ENCODE results near the gene GMDS. TPM values are rescaled to one million over a fixed set of nuclear protein-coding genes. Genes with fewer than 3 reads are reported as not detected.

GMDS gene
- polyA plus RNA-seq, 1 experiment, result 7.1 TPM

- Histone ChIP-seq H3K4me3 (ENCODE audit: low read depth, low read length) (no peak overlapping the region), H3K27me3 (ENCODE audit: control insufficient read depth, insufficient read depth, low read length) (no peaks in the 10 kb centered on the region), H3K36me3 (ENCODE audit: control insufficient read depth, insufficient read depth, low read length) (0 out of 2 replicates have a peak, but pooled peaks cover 1% of the 10 kb centered on the region)
- no peak for DNase-seq (ENCODE audit: low read depth)
- TF ChIP-seq CTCF (IDR thresholded peaks at IDR 0.05; ENCODE audit: insufficient read depth, low read depth, low read length), result no peak
- ChIA-PET CTCF (interaction anchor here (1.4 kb wide), 1 partner anchor 8 kb away, joined by 3 read pairs; no protein-coding TSS in a partner anchor), POLR2A (no interaction called here)
Measured at GRCh38 chr6:1787894-1788293, 457.5 kb downstream of the GMDS start.

GRCh38 chr6:1786455-1787453 lies 458.7 kb downstream of the GMDS start:
- ChIA-PET CTCF (interaction anchor here (1.2 to 1.5 kb wide), 3 partner anchors 10 to 19 kb away, joined by 3 to 4 read pairs (median 3); no protein-coding TSS in a partner anchor), POLR2A (interaction anchor here (0.6 to 0.7 kb wide), 2 partner anchors 58 to 179 kb away, joined by 3 read pairs; no protein-coding TSS in a partner anchor)
- no peak for DNase-seq (ENCODE audit: low read depth)
- H3K36me3 ChIP-seq (ENCODE audit: control insufficient read depth, insufficient read depth, low read length), result 0 out of 2 replicates have a peak, but pooled peaks cover 1% of the 10 kb centered on the region
- TF ChIP-seq CTCF (IDR thresholded peaks at IDR 0.05; ENCODE audit: insufficient read depth, low read depth, low read length), result no peak
- no peaks in the 10 kb centered on the region for H3K27me3 ChIP-seq (ENCODE audit: control insufficient read depth, insufficient read depth, low read length)
- no peak overlapping the region for H3K4me3 ChIP-seq (ENCODE audit: low read depth, low read length)

DNA sequence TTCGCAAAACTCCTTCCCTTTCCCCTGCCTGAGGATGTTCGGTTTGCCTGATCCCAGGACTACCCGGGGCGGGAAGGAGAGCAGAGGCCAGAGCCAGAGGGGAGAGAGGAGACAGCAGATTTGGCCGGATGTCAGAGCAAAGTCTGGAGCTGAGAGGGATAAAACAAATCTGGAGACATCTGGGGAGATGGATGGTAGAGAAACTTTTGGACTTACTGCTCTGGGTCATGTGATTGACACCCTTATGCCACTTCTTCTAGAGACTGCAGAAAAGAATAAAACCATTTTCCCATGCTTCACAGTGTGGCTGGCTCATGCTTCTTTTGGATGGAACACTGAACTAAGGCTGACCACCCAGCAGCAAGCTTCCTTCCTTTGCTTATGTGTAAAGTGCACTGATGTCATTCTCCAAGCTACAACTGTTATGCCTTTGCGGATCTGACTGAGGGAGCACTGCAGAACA lies 461.0 kb downstream of the GMDS start:
- no peak for TF ChIP-seq CTCF (IDR thresholded peaks at IDR 0.05; ENCODE audit: insufficient read depth, low read depth, low read length)
- Histone ChIP-seq H3K4me3 (ENCODE audit: low read depth, low read length) (no peak overlapping the region), H3K36me3 (ENCODE audit: control insufficient read depth, insufficient read depth, low read length) (0 out of 2 replicates have a peak, but pooled peaks cover 1% of the 10 kb centered on the region), H3K27me3 (ENCODE audit: control insufficient read depth, insufficient read depth, low read length) (no peaks in the 10 kb centered on the region)
- DNase-seq (ENCODE audit: low read depth), result no peak
- CTCF ChIA-PET, result interaction anchor here (1.0 kb wide), 1 partner anchor 9 kb away, joined by 3 read pairs; no protein-coding TSS in a partner anchor
- POLR2A ChIA-PET, result no interaction called here

DNA sequence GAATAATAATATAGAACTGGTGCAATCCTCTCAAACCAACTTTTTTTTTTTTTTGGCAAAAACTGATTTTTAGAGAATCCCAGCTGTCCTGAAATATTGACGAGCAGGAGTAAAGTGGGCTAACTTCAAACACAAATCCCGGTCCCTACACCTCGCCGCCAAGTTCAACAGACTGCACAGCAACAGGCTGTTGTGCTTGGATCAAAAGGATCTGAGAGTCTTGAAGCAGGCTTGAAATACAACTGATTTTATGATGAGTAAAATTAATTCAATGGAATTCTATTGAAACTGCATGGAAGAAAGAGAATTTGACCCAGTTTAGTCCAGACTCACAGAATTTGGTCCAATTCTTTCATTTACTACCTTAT lies 463.6 kb downstream of the GMDS start:
- ChIA-PET POLR2A (no interaction called here), CTCF (interaction anchor here (1.2 to 1.7 kb wide), 2 partner anchors 11 to 16 kb away, joined by 3 to 5 read pairs; no protein-coding TSS in a partner anchor)
- H3K4me3 ChIP-seq (ENCODE audit: low read depth, low read length), result no peak overlapping the region
- TF ChIP-seq CTCF (IDR thresholded peaks at IDR 0.05; ENCODE audit: insufficient read depth, low read depth, low read length), result no peak
- no peak for DNase-seq (ENCODE audit: low read depth)
- no peaks in the 10 kb centered on the region for H3K27me3 ChIP-seq (ENCODE audit: control insufficient read depth, insufficient read depth, low read length)
- H3K36me3 ChIP-seq (ENCODE audit: control insufficient read depth, insufficient read depth, low read length), result 0 out of 2 replicates have a peak, but pooled peaks cover 1% of the 10 kb centered on the region

All from BJ (cell line).